K562 (cell line): ENCODE results near the gene FAM167B. TPM values are rescaled to one million over a fixed set of nuclear protein-coding genes. Genes with fewer than 3 reads are reported as not detected.

Source experiments
- BMI1 ChIP-seq: fragments of 150-350 bp; IDR thresholded peaks from 2 replicates; pipeline ENCODE4 v1.6.1; 2014; ENCODE audit warnings: low read length
- KAT8 ChIP-seq: fragments of 450-650 bp; IDR thresholded peaks from 2 replicates; pipeline ENCODE4 v1.6.1; 2016; ENCODE audit warnings: low read depth, mild to moderate bottlenecking
- MYC ChIP-seq, 2 experiments: fragments of 250-450 bp in 1 of 2; sonication (Bioruptor Pico) in 1 of 2; IDR thresholded peaks; 2 replicates each; pipeline versions ENCODE4 v1.5.1 to v1.6.1; 2012 to 2021; ENCODE audit warnings: low read depth in 2 of 2, borderline replicate concordance in 1 of 2, improper control_type of control experiment in 1 of 2, low read length in 1 of 2, mild to moderate bottlenecking in 1 of 2, moderate library complexity in 1 of 2
- NCOA4 ChIP-seq: fragments of 450-650 bp; IDR thresholded peaks from 2 replicates; pipeline ENCODE4 v1.6.1; 2018; ENCODE audit warnings: mild to moderate bottlenecking; ENCODE audit not compliant: partially characterized antibody
- NFATC3 ChIP-seq: fragments of 450-650 bp; IDR thresholded peaks from 2 replicates; pipeline ENCODE4 v1.6.1; 2017; ENCODE audit warnings: mild to moderate bottlenecking
- OTX1 ChIP-seq: fragments of 450-650 bp; formaldehyde crosslinking; IDR thresholded peaks from 2 replicates; pipeline ENCODE4 v1.4.0; 2022; ENCODE audit warnings: mild to moderate bottlenecking
- SMC3 ChIP-seq: conservative IDR thresholded peaks from 2 replicates; pipeline ENCODE4 v1.6.1; 2011; ENCODE audit warnings: low read depth, low read length, improper control_type of control experiment; ENCODE audit not compliant: insufficient read depth
- TAF9B ChIP-seq: fragments of 450-650 bp; IDR thresholded peaks from 2 replicates; pipeline ENCODE4 v1.6.1; 2018; ENCODE audit warnings: mild to moderate bottlenecking; ENCODE audit not compliant: partially characterized antibody
- TEAD4 ChIP-seq, 2 experiments: sonication (generic) in 1 of 2; formaldehyde crosslinking in 1 of 2; IDR thresholded peaks; 2 replicates each; pipeline versions ENCODE4 v1.6.1 to v1.8.0; 2012 to 2022; ENCODE audit warnings: borderline replicate concordance in 1 of 2, inconsistent platforms in 1 of 2, low read length in 1 of 2, mild to moderate bottlenecking in 1 of 2, missing genetic modification reagents in 1 of 2
- THAP12 ChIP-seq: fragments of 250-450 bp; sonication (Bioruptor Pico); IDR thresholded peaks from 2 replicates; pipeline ENCODE4 v1.9.0; 2021; ENCODE audit warnings: mild to moderate bottlenecking, inconsistent platforms
- U2AF2 ChIP-seq: fragments of 200-400 bp; formaldehyde crosslinking; optimal IDR thresholded peaks from 2 replicates; pipeline ENCODE3; 2017; ENCODE audit warnings: low read depth, mild to moderate bottlenecking, low read length
- XRCC5 ChIP-seq: fragments of 200-400 bp; formaldehyde crosslinking; IDR thresholded peaks from 2 replicates; pipeline ENCODE4 v1.6.1; 2017; ENCODE audit warnings: low read depth, mild to moderate bottlenecking, low read length
- ZBTB1 ChIP-seq: sonication (generic); formaldehyde crosslinking; IDR thresholded peaks from 2 replicates; pipeline ENCODE4 v1.8.1; 2023; ENCODE audit warnings: missing genetic modification reagents, low read depth, mild to moderate bottlenecking, borderline replicate concordance
- ZFP1 ChIP-seq: fragments of 450-650 bp; formaldehyde crosslinking; IDR thresholded peaks from 2 replicates; pipeline ENCODE4 v1.4.0; 2020; ENCODE audit warnings: mild to moderate bottlenecking, mixed read lengths
- ZNF316 ChIP-seq: fragments of 450-650 bp; IDR thresholded peaks from 2 replicates; pipeline ENCODE4 v1.6.1; 2016
- ZNF436 ChIP-seq: fragments of 250-450, 450-650 bp; sonication (Bioruptor Pico); formaldehyde crosslinking; IDR thresholded peaks from 2 replicates; pipeline ENCODE4 v1.7.0; 2020; ENCODE audit warnings: mild to moderate bottlenecking
- ZNF449 ChIP-seq: fragments of 250-450 bp; sonication (Bioruptor Pico); IDR thresholded peaks from 2 replicates; pipeline ENCODE4 v1.8.0; 2022; ENCODE audit warnings: moderate library complexity, mild to moderate bottlenecking, inconsistent platforms
- polyA plus RNA-seq, 8 experiments: library from polyadenylated mRNA; depleted of rRNA in 4 of 8; stranded (reverse) in 5 of 8; unstranded in 3 of 8; fragments of >200 nt; fragmentation: Nextera tagmentation in 2 of 8; fragmentation: Illumina TruSeq in 1 of 8; extraction: Ambion mirVana in 2 of 8; extraction: Trizol in 1 of 8; gene quantifications; 2 replicates each; pipeline versions ENCODE4 v1.2.1 to v1.2.3, GENCODE V29; 2011 to 2014; ENCODE audit warnings: inconsistent platforms in 1 of 8, missing spikeins in 1 of 8
- total RNA-seq, 7 experiments: library from RNA; depleted of rRNA in 6 of 7; stranded (reverse); fragments of >200 nt in 6 of 7; fragmentation: Illumina TruSeq in 2 of 7; extraction: Trizol in 2 of 7; gene quantifications; 2 replicates each; pipeline versions ENCODE4 v1.2.1 to v1.2.3, GENCODE V29; 2011 to 2021; ENCODE audit warnings: low replicate concordance in 1 of 7
- TF ChIP-seq, protein P1 (sequence below): sonication (generic); formaldehyde crosslinking; IDR thresholded peaks from 2 replicates; pipeline ENCODE4 v1.8.0; 2022; ENCODE audit warnings: mild to moderate bottlenecking, missing genetic modification reagents
- TF ChIP-seq, protein P2 (sequence below): sonication (generic); formaldehyde crosslinking; IDR thresholded peaks from 2 replicates; pipeline ENCODE4 v1.8.1; 2023; ENCODE audit warnings: mild to moderate bottlenecking, missing genetic modification reagents

Gene FAM167B
- total and polyA plus RNA-seq, 9 of the 15 experiments (the other 6 are each of a cell fraction or from before 2014, with no cell fraction given), result not detected

GRCh38 chr1:32205401-32206370, 41.3 kb upstream of the FAM167B start, which contains the start of gene IQCC (continued):
- TF ChIP-seq THAP12 (CRISPR knock-in tag), result no peak
- TF ChIP-seq ZNF316, result no peak
- peak; percentile 84 for TF ChIP-seq MYC (IDR thresholded peaks at IDR 0.05; ENCODE audit: low read depth, low read length)
- peak; percentile 24; the same call in 1 of the 2 replicates for TF ChIP-seq MYC (CRISPR knock-in tag; IDR thresholded peaks at IDR 0.05; ENCODE audit: borderline replicate concordance, low read depth)
- peak; percentile 56; the same call in 1 of the 2 replicates for TF ChIP-seq XRCC5
- no peak for TF ChIP-seq ZBTB1 (CRISPR knock-in tag)
- no peak for TF ChIP-seq TEAD4 (IDR thresholded peaks at IDR 0.05; ENCODE audit: low read length)
- no peak; the same call in 1 of the 2 replicates for TF ChIP-seq TEAD4 (CRISPR knock-in tag; IDR thresholded peaks at IDR 0.05; ENCODE audit: borderline replicate concordance)
- no peak for TF ChIP-seq NCOA4
- TF ChIP-seq OTX1 (CRISPR knock-in tag), result 0 out of 2 replicates have a peak, but pooled peaks have one; percentile 4
- TF ChIP-seq KAT8, result no peak
- no peak for TF ChIP-seq ZFP1 (CRISPR knock-in tag)
- TF ChIP-seq U2AF2, result no peak
- TF ChIP-seq NFATC3, result no peak
- TF ChIP-seq, protein P1, sequence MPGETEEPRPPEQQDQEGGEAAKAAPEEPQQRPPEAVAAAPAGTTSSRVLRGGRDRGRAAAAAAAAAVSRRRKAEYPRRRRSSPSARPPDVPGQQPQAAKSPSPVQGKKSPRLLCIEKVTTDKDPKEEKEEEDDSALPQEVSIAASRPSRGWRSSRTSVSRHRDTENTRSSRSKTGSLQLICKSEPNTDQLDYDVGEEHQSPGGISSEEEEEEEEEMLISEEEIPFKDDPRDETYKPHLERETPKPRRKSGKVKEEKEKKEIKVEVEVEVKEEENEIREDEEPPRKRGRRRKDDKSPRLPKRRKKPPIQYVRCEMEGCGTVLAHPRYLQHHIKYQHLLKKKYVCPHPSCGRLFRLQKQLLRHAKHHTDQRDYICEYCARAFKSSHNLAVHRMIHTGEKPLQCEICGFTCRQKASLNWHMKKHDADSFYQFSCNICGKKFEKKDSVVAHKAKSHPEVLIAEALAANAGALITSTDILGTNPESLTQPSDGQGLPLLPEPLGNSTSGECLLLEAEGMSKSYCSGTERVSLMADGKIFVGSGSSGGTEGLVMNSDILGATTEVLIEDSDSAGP (CRISPR knock-in tag), result no peak
- no peak for TF ChIP-seq ZNF449 (CRISPR knock-in tag)
- TF ChIP-seq, protein P2, sequence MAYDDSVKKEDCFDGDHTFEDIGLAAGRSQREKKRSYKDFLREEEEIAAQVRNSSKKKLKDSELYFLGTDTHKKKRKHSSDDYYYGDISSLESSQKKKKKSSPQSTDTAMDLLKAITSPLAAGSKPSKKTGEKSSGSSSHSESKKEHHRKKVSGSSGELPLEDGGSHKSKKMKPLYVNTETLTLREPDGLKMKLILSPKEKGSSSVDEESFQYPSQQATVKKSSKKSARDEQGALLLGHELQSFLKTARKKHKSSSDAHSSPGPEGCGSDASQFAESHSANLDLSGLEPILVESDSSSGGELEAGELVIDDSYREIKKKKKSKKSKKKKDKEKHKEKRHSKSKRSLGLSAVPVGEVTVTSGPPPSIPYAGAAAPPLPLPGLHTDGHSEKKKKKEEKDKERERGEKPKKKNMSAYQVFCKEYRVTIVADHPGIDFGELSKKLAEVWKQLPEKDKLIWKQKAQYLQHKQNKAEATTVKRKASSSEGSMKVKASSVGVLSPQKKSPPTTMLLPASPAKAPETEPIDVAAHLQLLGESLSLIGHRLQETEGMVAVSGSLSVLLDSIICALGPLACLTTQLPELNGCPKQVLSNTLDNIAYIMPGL, result peak; percentile 60; the same call in 1 of the 2 replicates
- peak; percentile 3; the same call in 1 of the 2 replicates for TF ChIP-seq SMC3
- no peak for TF ChIP-seq TAF9B
- TF ChIP-seq BMI1, result peak; percentile 94
- TF ChIP-seq ZNF436 (CRISPR knock-in tag), result no peak
